GM12891 (cell line): ENCODE data around the gene LDB3.
"Not testable (repeated sequence)": the region's sequence is repeated elsewhere in the genome, so short reads cannot be mapped to it uniquely, and the experiment has no call there.

ENCODE experiments used
- DNase-seq: peaks from one replicate; pipeline ENCODE4 v3.0.0; 2011; ENCODE audit warnings: low spot score; ENCODE audit not compliant: insufficient read length
- FAIRE-seq: peaks from 2 replicates; lab custom pipeline; 2011; peaks lifted over from hg19 to GRCh38; lab: Jason Lieb, UNC
- PAX5 ChIP-seq: IDR thresholded peaks from 2 replicates; pipeline ENCODE4 v1.6.1; 2011; ENCODE audit warnings: low read length, moderate library complexity, mild to moderate bottlenecking; ENCODE audit not compliant: insufficient read depth, severe bottlenecking
- POLR2A ChIP-seq: IDR thresholded peaks from 2 replicates; pipeline ENCODE4 v1.6.1; 2011; ENCODE audit warnings: low read depth, low read length, control low read depth
- POLR2AphosphoS5 ChIP-seq: IDR thresholded peaks from 2 replicates; pipeline ENCODE4 v1.6.1; 2011; ENCODE audit warnings: low read depth, low read length, control low read depth
- POU2F2 ChIP-seq: IDR thresholded peaks from 2 replicates; pipeline ENCODE4 v1.6.1; 2011; ENCODE audit warnings: low read depth, mild to moderate bottlenecking, control low read depth, low read length, moderate library complexity
- SPI1 ChIP-seq: IDR thresholded peaks from 2 replicates; pipeline ENCODE4 v1.6.1; 2011; ENCODE audit warnings: low read depth, low read length, control low read depth
- TAF1 ChIP-seq: IDR thresholded peaks from 2 replicates; pipeline ENCODE4 v1.6.1; 2011; ENCODE audit warnings: low read depth, low read length, control low read depth

LDB3 gene

GRCh38 chr10:86644152-86644793 is 24.0 kb upstream of the LDB3 start:
- DNase-seq (no peak), FAIRE-seq (no peak)

DNA sequence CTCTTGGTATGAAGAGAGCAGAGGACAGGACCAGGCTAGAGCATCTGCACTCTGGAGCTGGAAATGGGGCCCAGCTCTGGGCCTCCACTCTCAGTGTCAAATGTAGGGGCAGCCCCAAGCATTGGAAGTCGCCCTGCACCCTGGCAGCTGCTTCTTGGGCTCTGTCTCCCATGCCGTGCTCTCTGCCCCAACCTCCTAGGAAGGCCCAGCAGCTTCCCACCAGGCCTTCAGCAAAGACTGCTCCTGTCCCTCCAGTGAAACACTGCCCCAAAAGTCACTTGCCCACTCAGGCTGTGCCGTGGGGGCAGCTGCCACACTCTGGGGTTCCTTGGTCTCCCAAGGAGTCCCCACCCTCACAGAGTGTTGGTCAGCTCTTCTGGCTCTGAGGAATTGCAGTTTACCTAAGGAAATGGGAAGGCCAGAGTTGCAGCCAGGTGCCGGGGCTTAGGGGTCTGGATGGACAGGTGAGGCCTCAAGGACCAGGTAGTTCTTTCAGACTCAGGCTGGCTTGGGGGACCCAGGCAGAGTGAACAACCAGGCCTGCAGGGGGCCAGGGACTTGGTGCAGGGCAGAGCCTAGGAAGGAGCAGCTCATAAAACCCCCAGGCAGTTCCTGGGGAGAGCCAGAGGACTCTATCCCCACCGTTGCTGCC is 23.4 kb upstream of the LDB3 start:
- FAIRE-seq: no peak
- DNase-seq: no peak
- TF ChIP-seq POLR2A (no peak), POU2F2 (no peak), TAF1 (no peak), SPI1 (no peak), PAX5 (no peak), POLR2AphosphoS5 (no peak)

More at GRCh38 chr10:86644152-86644793, 24.0 kb upstream of the LDB3 start:
- TF ChIP-seq PAX5: no peak
- no peak for TF ChIP-seq POU2F2
- TF ChIP-seq POLR2AphosphoS5: no peak
- no peak for TF ChIP-seq POLR2A
- TF ChIP-seq TAF1: no peak
- no peak for TF ChIP-seq SPI1

GRCh38 chr10:86645621-86646165 is 22.6 kb upstream of the LDB3 start:
- not testable (repeated sequence) for DNase-seq, FAIRE-seq

DNA sequence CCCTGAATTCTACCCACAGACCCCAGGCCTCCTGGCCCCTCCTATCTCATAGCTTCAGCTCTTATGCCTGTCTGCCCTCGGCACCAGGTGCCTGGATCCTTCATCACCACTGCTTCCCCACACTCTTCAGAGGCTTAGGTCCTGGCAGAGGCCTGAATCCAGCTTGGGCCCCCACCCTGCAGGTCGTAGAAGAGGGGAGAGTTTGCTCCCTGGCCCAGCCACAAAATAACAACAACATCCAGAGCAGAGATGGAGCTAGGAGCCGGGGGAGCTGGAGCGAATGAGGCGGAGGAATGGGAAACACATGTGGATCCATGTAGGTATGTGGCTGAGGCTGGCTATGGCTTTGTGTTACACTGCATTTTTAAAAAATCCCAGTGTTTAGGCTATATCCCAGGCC is 21.8 kb upstream of the LDB3 start:
- FAIRE-seq (no peak), DNase-seq (no peak)
- no peak for TF ChIP-seq PAX5
- no peak for TF ChIP-seq TAF1
- no peak for TF ChIP-seq POLR2A
- TF ChIP-seq SPI1: no peak
- no peak for TF ChIP-seq POU2F2
- TF ChIP-seq POLR2AphosphoS5: no peak

GRCh38 chr10:86646933-86647332 is 21.4 kb upstream of the LDB3 start:
- no peak for FAIRE-seq
- TF ChIP-seq POLR2A: no peak
- TF ChIP-seq PAX5: no peak
- TF ChIP-seq TAF1: no peak
- no peak for TF ChIP-seq POLR2AphosphoS5
- no peak for TF ChIP-seq POU2F2
- TF ChIP-seq SPI1: no peak
- no peak for DNase-seq

- FAIRE-seq (no peak), DNase-seq (no peak)
- TF ChIP-seq TAF1: no peak
- no peak for TF ChIP-seq POLR2AphosphoS5
- no peak for TF ChIP-seq SPI1
- TF ChIP-seq POLR2A: no peak
- TF ChIP-seq POU2F2: no peak
- TF ChIP-seq PAX5: no peak
These were observed 20.3 kb upstream of the LDB3 start for GRCh38 chr10:86647773-86648703.

GRCh38 chr10:86648704-86649427 is 19.4 kb upstream of the LDB3 start:
- DNase-seq (no peak), FAIRE-seq (no peak)
- TF ChIP-seq TAF1 (no peak), POU2F2 (no peak), SPI1 (no peak), POLR2A (no peak), PAX5 (no peak), POLR2AphosphoS5 (no peak)

DNA sequence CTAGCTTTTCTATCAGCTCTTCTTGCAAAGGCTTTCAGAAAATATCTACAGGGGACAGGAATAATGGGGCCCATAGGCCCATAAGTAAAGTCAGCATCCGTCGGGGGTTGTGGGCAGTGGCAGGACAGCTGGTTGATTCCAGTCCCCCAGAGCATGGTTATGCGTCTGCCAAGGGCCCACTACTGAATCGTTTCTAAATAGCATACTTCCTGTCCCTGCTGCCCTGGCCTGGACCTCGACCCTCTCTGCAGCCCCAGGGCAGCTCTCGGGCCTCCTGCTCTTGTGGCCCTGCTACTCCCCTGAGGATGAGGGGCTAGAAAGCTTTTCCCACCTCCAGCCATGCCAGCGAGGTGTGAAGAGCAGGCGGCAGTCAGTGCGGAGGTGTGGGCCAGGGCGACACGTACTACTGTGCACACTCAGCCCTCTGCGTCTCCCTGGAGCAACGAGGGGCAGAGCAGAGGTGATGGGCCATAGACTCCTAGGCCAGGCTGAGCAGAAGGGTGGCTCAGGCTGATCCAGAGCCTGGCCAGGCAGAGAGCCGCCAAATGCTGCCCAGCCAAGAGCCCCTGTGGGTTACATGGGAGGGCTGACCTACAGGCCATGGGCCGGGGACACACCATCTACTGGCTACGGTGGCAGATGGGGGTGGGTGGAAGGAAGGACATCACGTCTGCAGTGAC is 18.7 kb upstream of the LDB3 start:
- DNase-seq (peak; percentile 10), FAIRE-seq (no peak)
- TF ChIP-seq PAX5 (no peak), SPI1 (no peak), POLR2A (no peak), TAF1 (no peak), POLR2AphosphoS5 (no peak), POU2F2 (no peak)

DNA sequence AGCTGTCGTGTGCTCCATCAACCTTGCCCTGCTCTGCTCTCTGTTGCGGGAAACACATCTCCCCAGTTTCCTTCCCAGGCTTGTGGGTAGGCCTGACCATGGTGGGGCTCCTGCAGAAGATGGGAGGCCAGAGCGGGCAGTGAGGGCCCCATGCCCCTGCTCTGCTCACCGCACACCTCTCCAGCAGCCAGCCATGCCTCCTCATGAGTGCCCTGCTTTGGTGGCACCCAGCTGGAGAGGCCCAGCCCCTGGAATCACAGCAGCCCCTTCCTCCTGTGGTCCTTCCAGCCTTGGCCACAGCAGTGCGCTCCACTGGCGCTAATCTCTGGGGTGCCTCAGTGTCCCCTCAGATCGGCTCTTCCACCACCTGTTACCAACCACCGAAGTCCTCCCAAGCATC is 18.2 kb upstream of the LDB3 start:
- DNase-seq: no peak
- TF ChIP-seq TAF1: no peak
- no peak for TF ChIP-seq POU2F2
- TF ChIP-seq SPI1: no peak
- TF ChIP-seq POLR2A: no peak
- TF ChIP-seq PAX5: no peak
- TF ChIP-seq POLR2AphosphoS5: no peak
- FAIRE-seq: no peak
